GM21786 (cell line): ENCODE data around the gene CHRM2.

Source experiments
- ATAC-seq: cut with Tn5 transposase; IDR thresholded peaks from one replicate; pipeline ENCODE4 v1.9.1; 2021; ENCODE audit not compliant: unreplicated experiment

The CHRM2 gene

GRCh38 chr7:136891850-136892249 is 23.4 kb downstream of the CHRM2 start:
- ATAC-seq, result no peak

- no peak for ATAC-seq
Measured at GRCh38 chr7:136894789-136895188, 26.3 kb downstream of the CHRM2 start.

- ATAC-seq, result no peak
Measured at GRCh38 chr7:136897676-136898075, 29.2 kb downstream of the CHRM2 start.

GRCh38 chr7:136900005-136900404 is 31.6 kb downstream of the CHRM2 start:
- no peak for ATAC-seq

GRCh38 chr7:136910771-136911170 is 42.3 kb downstream of the CHRM2 start:
- no peak for ATAC-seq

GRCh38 chr7:136911344-136911743 is 42.9 kb downstream of the CHRM2 start:
- no peak for ATAC-seq

GRCh38 chr7:136912339-136912738 is 43.9 kb downstream of the CHRM2 start:
- no peak for ATAC-seq

- no peak for ATAC-seq
Measured at GRCh38 chr7:136914016-136914415, 45.6 kb downstream of the CHRM2 start.

- ATAC-seq, result no peak
Measured at GRCh38 chr7:136919820-136920219, 51.4 kb downstream of the CHRM2 start.

- ATAC-seq, result no peak
Measured at GRCh38 chr7:136923111-136923667, 54.7 kb downstream of the CHRM2 start.

- no peak for ATAC-seq
Measured at GRCh38 chr7:136925044-136925443, 56.6 kb downstream of the CHRM2 start.

GRCh38 chr7:136925556-136925955 is 57.1 kb downstream of the CHRM2 start:
- ATAC-seq, result no peak

GRCh38 chr7:136931169-136931867 is 62.9 kb downstream of the CHRM2 start:
- no peak for ATAC-seq

GRCh38 chr7:136937436-136937835 is 69.0 kb downstream of the CHRM2 start:
- no peak for ATAC-seq

- no peak for ATAC-seq
Measured at GRCh38 chr7:136938476-136938875, 70.0 kb downstream of the CHRM2 start.

GRCh38 chr7:136940122-136940521 is 71.7 kb downstream of the CHRM2 start:
- ATAC-seq, result no peak

- no peak for ATAC-seq
Measured at GRCh38 chr7:136940917-136941316, 72.5 kb downstream of the CHRM2 start.

- no peak for ATAC-seq
Measured at GRCh38 chr7:136941816-136942215, 73.4 kb downstream of the CHRM2 start.

GRCh38 chr7:136942401-136942800 is 73.9 kb downstream of the CHRM2 start:
- no peak for ATAC-seq

GRCh38 chr7:136942994-136943393 is 74.5 kb downstream of the CHRM2 start:
- no peak for ATAC-seq

- ATAC-seq, result no peak
Measured at GRCh38 chr7:136947347-136947746, 78.9 kb downstream of the CHRM2 start.

- ATAC-seq, result no peak
Measured at GRCh38 chr7:136950331-136950730, 81.9 kb downstream of the CHRM2 start.

- ATAC-seq, result no peak
Measured at GRCh38 chr7:136953386-136953785, 84.9 kb downstream of the CHRM2 start.
